Neural crest cell (in vitro differentiated cells): ENCODE results near the gene MAN2B2. TPM values are rescaled to one million over a fixed set of nuclear protein-coding genes. Genes with fewer than 3 reads are reported as not detected.

Source experiments
- DNase-seq: peaks from one replicate; pipeline ENCODE4 v3.0.0; 2021; ENCODE audit warnings: low read depth, mixed read lengths, low spot score
- H3K27ac Mint-ChIP-seq: one replicate; pipeline ENCODE4 v1.8.0; 2021; ENCODE audit warnings: mild to moderate bottlenecking, mixed read lengths; ENCODE audit not compliant: unreplicated experiment
- H3K27me3 Mint-ChIP-seq: 2 replicates; pipeline ENCODE4 v1.8.0; 2021; ENCODE audit warnings: low read depth, mild to moderate bottlenecking, mixed read lengths
- H3K36me3 Mint-ChIP-seq: 2 replicates; pipeline ENCODE4 v1.8.0; 2021; ENCODE audit warnings: low read depth, mild to moderate bottlenecking, mixed read lengths
- H3K4me1 Mint-ChIP-seq: 2 replicates; pipeline ENCODE4 v1.8.0; 2021; ENCODE audit warnings: mixed read lengths
- H3K4me3 Mint-ChIP-seq: one replicate; pipeline ENCODE4 v1.8.0; 2021; ENCODE audit warnings: mild to moderate bottlenecking, mixed read lengths
- H3K9me3 Mint-ChIP-seq: 2 replicates; pipeline ENCODE4 v1.8.0; 2021; ENCODE audit warnings: mixed read lengths
- CTCF ChIP-seq: fragments of 200-600 bp; sonication (generic); conservative IDR thresholded peaks from 2 replicates; pipeline ENCODE4 v1.5.0; 2021; ENCODE audit warnings: antibody characterized with exemption, mild to moderate bottlenecking
- total RNA-seq: library from RNA; stranded (reverse); gene quantifications from 2 replicates; pipeline ENCODE4 v1.2.1, GENCODE V29; 2021

The MAN2B2 gene
- total RNA-seq, 1 donor from 2014 or later = 9.4 TPM

DNA sequence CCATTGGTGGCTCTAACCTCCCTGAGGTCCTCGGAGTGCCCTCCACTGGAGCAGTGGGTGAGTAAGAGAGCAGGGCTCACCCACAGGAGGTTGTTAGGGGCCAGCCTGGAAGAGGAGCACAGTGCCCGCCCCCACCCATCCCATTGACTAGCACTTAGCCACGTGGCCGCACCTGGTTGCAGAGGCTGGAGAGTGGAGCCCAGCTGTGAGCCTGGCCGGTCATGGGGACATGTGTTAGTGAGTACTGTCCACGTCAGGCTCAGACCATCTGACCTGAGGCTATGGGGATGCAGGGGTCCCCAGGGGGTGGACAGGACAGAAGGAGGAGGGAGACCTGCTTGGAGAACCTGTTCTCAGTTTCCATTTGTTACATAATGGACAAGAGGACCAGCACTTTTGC, 1.4 kb upstream of the MAN2B2 start:
- H3K27ac Mint-ChIP-seq = no peak overlapping the region
- peak overlapping the region; percentile 89 for H3K4me3 Mint-ChIP-seq
- TF ChIP-seq CTCF = no peak

DNA sequence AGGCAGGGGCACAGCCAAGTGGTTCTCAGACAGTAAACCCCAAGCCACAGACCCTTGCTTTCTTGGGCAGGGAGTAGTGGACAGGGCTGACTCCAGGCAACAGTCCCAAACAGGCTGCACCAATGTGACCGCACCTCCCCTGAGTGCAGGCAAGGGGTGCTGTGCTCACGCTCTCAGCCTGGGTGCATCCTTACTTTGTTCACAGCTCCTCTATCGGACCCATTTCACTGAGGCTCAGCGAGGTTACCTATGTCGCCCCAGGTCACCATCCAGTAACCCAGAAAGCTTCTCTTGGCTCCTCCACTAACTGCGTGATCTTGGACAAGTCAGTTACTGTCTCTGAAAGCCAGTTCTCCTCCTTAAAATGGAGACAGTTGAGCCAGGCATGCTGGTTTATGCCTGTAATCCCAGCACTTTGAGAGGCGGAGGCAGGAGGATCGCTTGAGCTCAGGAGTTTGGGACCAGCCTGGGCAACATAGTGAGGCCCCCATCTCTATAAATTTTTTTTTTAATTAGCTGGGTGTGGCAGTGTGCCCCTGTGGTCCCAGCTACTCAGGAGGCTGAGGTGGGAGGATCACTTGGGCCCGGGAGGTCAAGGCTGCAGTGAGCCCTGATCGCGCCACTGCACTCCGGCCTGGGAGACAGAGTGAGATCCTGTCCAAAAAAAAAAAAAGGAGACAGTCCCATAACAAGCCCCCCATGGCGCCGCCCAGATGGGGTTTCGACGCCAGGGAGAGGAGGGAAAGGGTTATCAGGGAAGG, 823 bp upstream of the MAN2B2 start:
- Mint-ChIP-seq H3K27me3 (peaks cover 41% of the 10 kb centered on the region), H3K36me3 (peaks cover 2% of the 10 kb centered on the region), H3K4me3 (peak overlapping the region; percentile 89)

More for the DNA sequence above, 1.4 kb upstream of the MAN2B2 start:
- no peak for DNase-seq
- Mint-ChIP-seq H3K9me3 (no peaks in the 10 kb centered on the region), H3K27me3 (peaks cover 48% of the 10 kb centered on the region), H3K36me3 (peaks cover 2% of the 10 kb centered on the region), H3K4me1 (no peaks in the 10 kb centered on the region)

DNA sequence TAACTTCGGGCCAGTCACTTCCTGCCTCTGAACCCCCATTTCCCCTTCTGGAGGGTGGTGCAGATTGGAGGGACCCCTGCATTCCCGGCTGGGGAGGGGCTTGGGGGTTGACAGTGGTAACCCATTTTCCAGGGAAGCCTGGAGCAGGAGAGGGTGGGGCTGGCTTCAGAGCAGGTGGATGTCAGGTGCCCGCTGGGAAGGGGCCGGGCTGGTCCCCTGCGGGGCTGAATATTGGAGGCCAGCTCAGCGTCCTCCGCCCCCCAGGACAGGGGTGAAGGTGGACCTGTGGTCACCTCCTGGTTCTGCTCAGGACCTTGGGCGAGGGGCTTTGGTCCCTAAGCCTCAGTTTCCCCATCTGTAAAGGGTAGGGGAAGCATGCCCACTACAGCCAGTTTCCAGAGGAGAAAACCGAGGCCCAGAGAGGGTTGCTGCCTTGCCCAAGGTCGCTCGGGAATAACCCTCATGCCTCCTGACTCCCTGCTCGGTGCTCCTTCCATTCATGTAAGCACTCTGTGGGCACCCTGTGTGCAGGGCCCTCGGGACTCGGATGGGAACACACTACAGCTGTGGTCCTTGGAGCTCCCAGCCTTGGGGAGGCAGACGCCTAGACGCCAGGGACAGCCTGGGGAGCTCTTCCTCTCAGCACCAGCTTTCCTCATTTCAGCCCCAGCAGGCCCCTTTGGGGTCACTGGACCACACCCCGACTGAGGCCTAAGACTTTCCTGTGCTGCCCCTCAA, 683 bp downstream of the MAN2B2 start:
- DNase-seq = no peak
- Mint-ChIP-seq H3K27ac (no peak overlapping the region), H3K4me1 (no peaks in the 10 kb centered on the region), H3K4me3 (peak overlapping the region; percentile 65), H3K27me3 (peaks cover 28% of the 10 kb centered on the region), H3K9me3 (peaks cover 5% of the 10 kb centered on the region), H3K36me3 (peaks cover 16% of the 10 kb centered on the region)
- TF ChIP-seq CTCF = no peak

More for the DNA sequence above, 823 bp upstream of the MAN2B2 start:
- H3K4me1 Mint-ChIP-seq = no peaks in the 10 kb centered on the region
- H3K27ac Mint-ChIP-seq = no peak overlapping the region
- no peaks in the 10 kb centered on the region for H3K9me3 Mint-ChIP-seq
- DNase-seq = no peak
- no peak for TF ChIP-seq CTCF

GRCh38 chr4:6576512-6576911, 1.5 kb downstream of the MAN2B2 start:
- no peak overlapping the region for H3K27ac Mint-ChIP-seq
- peaks cover 5% of the 10 kb centered on the region for H3K9me3 Mint-ChIP-seq
- H3K36me3 Mint-ChIP-seq = peaks cover 16% of the 10 kb centered on the region
- peak overlapping the region; percentile 73 for H3K4me3 Mint-ChIP-seq
- TF ChIP-seq CTCF = no peak
- H3K4me1 Mint-ChIP-seq = no peaks in the 10 kb centered on the region
- DNase-seq = no peak
- H3K27me3 Mint-ChIP-seq = peaks cover 20% of the 10 kb centered on the region

DNA sequence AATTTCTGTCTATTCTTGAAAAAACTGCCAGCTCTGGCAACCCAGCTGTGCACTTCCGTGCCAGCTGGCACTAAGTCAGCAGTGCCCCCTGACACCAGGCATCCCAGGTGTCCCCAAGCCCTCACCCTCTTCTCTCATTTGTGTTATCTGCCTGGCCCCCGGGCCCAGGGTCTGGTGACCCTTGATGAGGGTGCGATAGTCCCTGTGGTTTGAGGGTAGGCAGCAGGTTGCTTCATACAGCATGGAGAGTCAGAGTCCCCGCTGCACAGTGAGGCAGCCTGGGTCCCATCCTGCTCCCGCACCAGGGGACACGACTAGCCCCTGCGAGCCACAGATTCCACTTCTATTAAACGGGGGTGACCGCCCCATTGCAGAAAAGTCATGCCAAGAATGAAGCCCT, 1.9 kb downstream of the MAN2B2 start:
- DNase-seq = no peak
- H3K4me3 Mint-ChIP-seq = peak overlapping the region; percentile 73
- TF ChIP-seq CTCF = no peak
- H3K27ac Mint-ChIP-seq = no peak overlapping the region
- peaks cover 16% of the 10 kb centered on the region for H3K36me3 Mint-ChIP-seq
- peaks cover 5% of the 10 kb centered on the region for H3K9me3 Mint-ChIP-seq
- peaks cover 16% of the 10 kb centered on the region for H3K27me3 Mint-ChIP-seq
- H3K4me1 Mint-ChIP-seq = no peaks in the 10 kb centered on the region
